ENCODE measurements around the gene POLR3A.

POLR3A gene

DNA sequence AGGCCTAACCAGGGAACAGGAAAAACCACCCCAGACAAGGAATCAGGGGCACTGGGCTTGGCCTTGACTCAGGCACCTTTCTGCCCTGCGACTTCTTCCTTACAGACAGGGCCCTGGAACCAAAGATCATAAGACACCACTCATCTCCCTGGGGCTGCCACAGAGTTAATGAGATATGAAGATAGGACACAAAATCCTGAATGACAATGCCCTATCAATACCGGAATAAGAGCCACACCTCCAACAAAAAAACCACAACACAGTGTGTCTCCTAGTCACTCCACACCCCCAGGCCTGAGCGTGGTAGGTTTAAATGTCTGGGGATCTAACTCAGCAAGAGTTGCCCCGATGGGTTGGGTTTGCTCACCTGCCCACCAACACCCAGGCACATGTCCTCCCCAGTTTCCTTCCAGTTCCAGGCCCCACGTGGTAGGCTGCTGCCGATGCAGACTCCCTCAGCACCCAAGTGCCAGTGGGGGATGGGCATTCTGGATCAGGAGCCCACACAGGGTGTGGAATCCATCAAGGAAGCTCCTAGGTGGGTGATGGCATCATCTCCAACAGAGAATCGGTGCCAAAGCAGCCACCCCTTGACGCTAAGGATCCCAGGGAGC lies 106.6 kb downstream of the POLR3A start:
- no peak overlapping the region for H3K4me2 ChIP-seq (ENCODE audit: low read length)
- H4K20me1 ChIP-seq (ENCODE audit: insufficient read depth, low read length): no peaks in the 10 kb centered on the region
- H3K9ac ChIP-seq (ENCODE audit: low read length): no peak overlapping the region

DNA sequence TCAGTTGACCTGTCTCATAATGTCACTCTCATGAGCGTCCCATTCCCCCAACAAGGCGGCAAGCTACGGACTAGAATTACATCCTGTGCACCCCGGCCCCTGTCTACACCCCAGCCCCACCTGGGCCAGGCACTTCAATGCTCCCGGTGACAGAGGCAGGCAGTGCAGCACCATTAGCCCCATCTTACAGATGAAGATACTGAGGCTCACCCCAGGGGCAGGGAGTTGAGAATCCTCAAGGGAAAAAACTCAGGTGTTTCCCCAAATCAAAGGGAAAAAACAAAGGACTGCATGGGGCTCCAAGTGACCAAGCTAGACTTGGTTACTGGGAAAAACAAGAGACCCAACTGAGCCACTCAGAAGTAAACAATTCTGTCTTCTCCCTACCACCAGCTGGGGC lies 107.3 kb downstream of the POLR3A start:
- Histone ChIP-seq H3K79me2 (ENCODE audit: low read length) (no peaks in the 10 kb centered on the region), H4K20me1 (ENCODE audit: insufficient read depth, low read length) (no peaks in the 10 kb centered on the region), H3K4me2 (ENCODE audit: low read length) (no peak overlapping the region), H3K9me3 (ENCODE audit: insufficient read depth, low read length) (no peaks in the 10 kb centered on the region), H3K27me3 (ENCODE audit: low read depth, low read length) (peaks cover under 1% of the 10 kb centered on the region; the same call in 1 of the 2 replicates), H2AFZ (ENCODE audit: low read depth, low read length) (no peak overlapping the region), H3K4me1 (ENCODE audit: low read length) (peaks cover 6% of the 10 kb centered on the region; the same call in 1 of the 2 replicates), H3K36me3 (replicated peaks; ENCODE audit: low read depth, low read length) (no peaks in the 10 kb centered on the region), H3K27ac (ENCODE audit: low read length) (no peak overlapping the region), H3K9ac (ENCODE audit: low read length) (no peak overlapping the region), H3K4me3 (ENCODE audit: low read length) (no peak overlapping the region)
- no peak for TF ChIP-seq EZH2phosphoT487 (IDR thresholded peaks at IDR 0.05; ENCODE audit: low read depth)
- TF ChIP-seq, protein P1, sequence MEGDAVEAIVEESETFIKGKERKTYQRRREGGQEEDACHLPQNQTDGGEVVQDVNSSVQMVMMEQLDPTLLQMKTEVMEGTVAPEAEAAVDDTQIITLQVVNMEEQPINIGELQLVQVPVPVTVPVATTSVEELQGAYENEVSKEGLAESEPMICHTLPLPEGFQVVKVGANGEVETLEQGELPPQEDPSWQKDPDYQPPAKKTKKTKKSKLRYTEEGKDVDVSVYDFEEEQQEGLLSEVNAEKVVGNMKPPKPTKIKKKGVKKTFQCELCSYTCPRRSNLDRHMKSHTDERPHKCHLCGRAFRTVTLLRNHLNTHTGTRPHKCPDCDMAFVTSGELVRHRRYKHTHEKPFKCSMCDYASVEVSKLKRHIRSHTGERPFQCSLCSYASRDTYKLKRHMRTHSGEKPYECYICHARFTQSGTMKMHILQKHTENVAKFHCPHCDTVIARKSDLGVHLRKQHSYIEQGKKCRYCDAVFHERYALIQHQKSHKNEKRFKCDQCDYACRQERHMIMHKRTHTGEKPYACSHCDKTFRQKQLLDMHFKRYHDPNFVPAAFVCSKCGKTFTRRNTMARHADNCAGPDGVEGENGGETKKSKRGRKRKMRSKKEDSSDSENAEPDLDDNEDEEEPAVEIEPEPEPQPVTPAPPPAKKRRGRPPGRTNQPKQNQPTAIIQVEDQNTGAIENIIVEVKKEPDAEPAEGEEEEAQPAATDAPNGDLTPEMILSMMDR (IDR thresholded peaks at IDR 0.05; ENCODE audit: low read depth, low read length): no peak

More for the DNA sequence above, 106.6 kb downstream of the POLR3A start:
- Histone ChIP-seq H3K27ac (ENCODE audit: low read length) (no peak overlapping the region), H3K36me3 (replicated peaks; ENCODE audit: low read depth, low read length) (no peaks in the 10 kb centered on the region), H3K27me3 (ENCODE audit: low read depth, low read length) (peaks cover 7% of the 10 kb centered on the region), H3K4me1 (ENCODE audit: low read length) (peaks cover 6% of the 10 kb centered on the region; the same call in 1 of the 2 replicates), H3K9me3 (ENCODE audit: insufficient read depth, low read length) (no peaks in the 10 kb centered on the region), H2AFZ (ENCODE audit: low read depth, low read length) (no peak overlapping the region), H3K79me2 (ENCODE audit: low read length) (no peaks in the 10 kb centered on the region), H3K4me3 (ENCODE audit: low read length) (no peak overlapping the region)
- TF ChIP-seq EZH2phosphoT487 (IDR thresholded peaks at IDR 0.05; ENCODE audit: low read depth): no peak
- TF ChIP-seq, protein P1 (IDR thresholded peaks at IDR 0.05; ENCODE audit: low read depth, low read length): no peak

DNA sequence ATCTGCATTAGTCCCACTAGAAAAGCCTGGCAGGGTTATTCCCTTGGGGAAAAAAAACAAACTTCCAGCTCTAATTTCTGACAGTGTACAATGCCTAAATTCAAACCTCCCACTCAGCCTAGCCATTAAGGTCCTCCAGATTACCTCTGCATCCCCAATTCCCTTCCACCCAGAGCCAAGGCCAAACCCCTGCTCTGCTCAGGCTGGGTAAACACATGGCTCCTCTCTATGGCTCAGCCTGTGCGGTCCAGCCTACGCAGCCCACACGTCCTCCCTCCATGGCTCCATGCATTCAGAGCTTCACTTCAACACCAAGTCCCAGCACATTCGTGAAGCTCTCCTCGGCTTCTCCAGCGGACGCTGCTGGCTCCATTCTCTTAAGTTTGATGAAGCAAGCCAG lies 107.9 kb downstream of the POLR3A start:
- H3K4me2 ChIP-seq (ENCODE audit: low read length): no peak overlapping the region
- no peaks in the 10 kb centered on the region for H3K36me3 ChIP-seq (replicated peaks; ENCODE audit: low read depth, low read length)
- no peak overlapping the region for H2AFZ ChIP-seq (ENCODE audit: low read depth, low read length)
- H3K4me1 ChIP-seq (ENCODE audit: low read length): peaks cover 6% of the 10 kb centered on the region; the same call in 1 of the 2 replicates
- no peak overlapping the region for H3K27ac ChIP-seq (ENCODE audit: low read length)
- no peak overlapping the region for H3K9ac ChIP-seq (ENCODE audit: low read length)
- no peaks in the 10 kb centered on the region for H3K9me3 ChIP-seq (ENCODE audit: insufficient read depth, low read length)
- no peak for TF ChIP-seq EZH2phosphoT487 (IDR thresholded peaks at IDR 0.05; ENCODE audit: low read depth)
- TF ChIP-seq, protein P1 (IDR thresholded peaks at IDR 0.05; ENCODE audit: low read depth, low read length): no peak
- H3K27me3 ChIP-seq (ENCODE audit: low read depth, low read length): no peaks in the 10 kb centered on the region
- no peaks in the 10 kb centered on the region for H3K79me2 ChIP-seq (ENCODE audit: low read length)
- no peaks in the 10 kb centered on the region for H4K20me1 ChIP-seq (ENCODE audit: insufficient read depth, low read length)
- H3K4me3 ChIP-seq (ENCODE audit: low read length): no peak overlapping the region

DNA sequence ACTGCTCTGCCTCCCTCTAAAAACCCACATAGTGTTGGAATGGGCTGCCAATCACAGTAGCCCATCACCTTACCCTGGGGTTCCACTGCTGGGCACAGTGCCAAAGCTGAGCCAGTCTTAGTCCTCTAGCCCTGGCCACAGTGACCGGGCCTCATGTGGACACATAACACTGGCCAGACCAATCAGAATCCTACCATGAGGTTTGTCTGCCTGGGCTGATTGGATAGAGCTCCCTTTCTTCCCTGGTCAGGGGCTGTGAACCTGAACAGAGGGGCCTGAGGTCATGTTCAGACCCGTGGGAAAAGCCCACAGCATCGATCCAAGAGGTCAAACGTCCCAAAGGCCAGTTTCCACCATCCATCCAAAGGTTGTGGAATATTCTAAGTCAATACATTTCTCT lies 108.8 kb downstream of the POLR3A start:
- H3K9ac ChIP-seq (ENCODE audit: low read length): no peak overlapping the region
- no peaks in the 10 kb centered on the region for H3K9me3 ChIP-seq (ENCODE audit: insufficient read depth, low read length)
- H3K27me3 ChIP-seq (ENCODE audit: low read depth, low read length): no peaks in the 10 kb centered on the region
- H4K20me1 ChIP-seq (ENCODE audit: insufficient read depth, low read length): no peaks in the 10 kb centered on the region
- peaks cover 4% of the 10 kb centered on the region; the same call in 1 of the 2 replicates for H3K4me1 ChIP-seq (ENCODE audit: low read length)
- TF ChIP-seq EZH2phosphoT487 (IDR thresholded peaks at IDR 0.05; ENCODE audit: low read depth): no peak
- TF ChIP-seq, protein P1 (IDR thresholded peaks at IDR 0.05; ENCODE audit: low read depth, low read length): no peak
- H3K36me3 ChIP-seq (replicated peaks; ENCODE audit: low read depth, low read length): no peaks in the 10 kb centered on the region
- H3K4me2 ChIP-seq (ENCODE audit: low read length): no peak overlapping the region
- no peaks in the 10 kb centered on the region for H3K79me2 ChIP-seq (ENCODE audit: low read length)
- H3K4me3 ChIP-seq (ENCODE audit: low read length): no peak overlapping the region
- H2AFZ ChIP-seq (ENCODE audit: low read depth, low read length): no peak overlapping the region
- no peak overlapping the region for H3K27ac ChIP-seq (ENCODE audit: low read length)

Measured in OCI-LY3 (cell line).